K562 (cell line): Measurements from ENCODE around the gene IL15. TPM values are rescaled to one million over a fixed set of nuclear protein-coding genes. Genes with fewer than 3 reads are reported as not detected.
"Not testable (repeated sequence)": the region's sequence is repeated elsewhere in the genome, so short reads cannot be mapped to it uniquely, and the experiment has no call there.

ENCODE experiments used
- ATAC-seq: fragments of 200-7000 bp; cut with Tn5 transposase; 3 replicates; pipeline ENCODE4 v1.9.1; 2020; ENCODE audit warnings: moderate library complexity
- BruUV-seq: library from RNA; stranded (reverse); fragments of 400-500 nt; replicated peaks from 2 replicates; lab custom pipeline; 2021; lab: Mats Ljungman, UMichigan
- CTCF ChIA-PET: fragments of 300-600 bp; formaldehyde crosslinking; extraction: SDS; loops from one replicate; lab custom pipeline; 2021; ENCODE audit warnings: low intra/inter-chr PET ratio; lab: Yijun Ruan, JAX
- POLR2A ChIA-PET: fragments of 300-600, 350-650 bp; sonication (Branson Sonifier 250); formaldehyde crosslinking; extraction: SDS; loops from one replicate; lab custom pipeline; 2021; ENCODE audit warnings: antibody characterized with exemption, inconsistent platforms; lab: Yijun Ruan, JAX
- DNase-seq, 4 experiments: peaks; one replicate each; pipeline versions ENCODE4 v3.0.0 to v3.0.0-alpha.2; 2011 to 2018; ENCODE audit warnings: low spot score in 3 of 4, mixed read lengths in 3 of 4; ENCODE audit errors: extremely low read depth in 1 of 4
- FAIRE-seq: peaks from 2 replicates; lab custom pipeline; 2011; peaks lifted over from hg19 to GRCh38; lab: Jason Lieb, UNC
- H2AFZ ChIP-seq: 2 replicates; pipeline ENCODE4 v1.6.0; 2011; ENCODE audit warnings: low read depth, low read length, control low read depth, inconsistent platforms
- H3K27ac ChIP-seq: fragments of 200-600 bp; 3 replicates; pipeline ENCODE4 v1.8.0; 2011; ENCODE audit warnings: low read depth, mild to moderate bottlenecking, control low read depth, inconsistent platforms, low read length, moderate library complexity, mixed read lengths; ENCODE audit errors: extremely low read depth
- H3K27me3 ChIP-seq, 2 experiments: fragments of 300-600 bp in 1 of 2; 2 replicates in 1 of 2; 3 replicates in 1 of 2; pipeline versions ENCODE4 v1.6.0 to v1.8.0; 2011; ENCODE audit warnings: inconsistent platforms in 2 of 2, low read length in 2 of 2, mild to moderate bottlenecking in 1 of 2, mixed read lengths in 1 of 2, moderate library complexity in 1 of 2; ENCODE audit not compliant: control insufficient read depth in 2 of 2, insufficient read depth in 2 of 2
- H3K36me3 ChIP-seq: fragments of 300-600 bp; 3 replicates; pipeline ENCODE4 v1.8.0; 2011; ENCODE audit warnings: mild to moderate bottlenecking, low read length, inconsistent platforms; ENCODE audit not compliant: control insufficient read depth, insufficient read depth
- H3K4me1 ChIP-seq, 2 experiments: fragments of 200-600 bp in 1 of 2; replicated peaks in 1 of 2; 2 replicates in 1 of 2; 3 replicates in 1 of 2; pipeline versions ENCODE4 v1.5.1 to v1.8.0; 2011; ENCODE audit warnings: inconsistent platforms in 2 of 2, low read length in 2 of 2, mild to moderate bottlenecking in 1 of 2, mixed read lengths in 1 of 2, moderate library complexity in 1 of 2; ENCODE audit not compliant: control insufficient read depth in 2 of 2, insufficient read depth in 2 of 2
- H3K4me2 ChIP-seq: 2 replicates; pipeline ENCODE4 v1.6.1; 2011; ENCODE audit warnings: low read length, control low read depth, inconsistent platforms, mixed read lengths; ENCODE audit not compliant: insufficient read depth
- H3K4me3 ChIP-seq: fragments of 200-600 bp; sonication (generic), shearing (Covaris generic); 2 replicates; pipeline ENCODE4 v1.5.1; 2016; ENCODE audit warnings: control low read depth, inconsistent platforms
- H3K79me2 ChIP-seq: fragments of 200-600 bp; 3 replicates; pipeline ENCODE4 v1.8.0; 2011; ENCODE audit warnings: low read length, inconsistent platforms; ENCODE audit not compliant: control insufficient read depth, insufficient read depth
- H3K9ac ChIP-seq, 2 experiments: 2 replicates each; pipeline versions ENCODE4 v1.6.0 to v1.6.1; 2011; ENCODE audit warnings: low read depth in 2 of 2, low read length in 2 of 2, control low read depth in 1 of 2, inconsistent platforms in 1 of 2, mild to moderate bottlenecking in 1 of 2, mixed read lengths in 1 of 2; ENCODE audit not compliant: insufficient read depth in 1 of 2
- H3K9me1 ChIP-seq: one replicate; pipeline ENCODE4 v1.6.0; 2011; ENCODE audit warnings: inconsistent platforms, mild to moderate bottlenecking, low read length, moderate library complexity; ENCODE audit not compliant: control insufficient read depth, insufficient read depth
- H3K9me3 ChIP-seq: replicated peaks from 2 replicates; pipeline ENCODE4 v1.5.1; 2011; ENCODE audit warnings: low read depth, low read length, inconsistent platforms; ENCODE audit not compliant: control insufficient read depth, insufficient read depth
- H4K20me1 ChIP-seq: replicated peaks from 2 replicates; pipeline ENCODE4 v1.6.1; 2011; ENCODE audit warnings: low read length, inconsistent platforms, mixed read lengths; ENCODE audit not compliant: control insufficient read depth, insufficient read depth
- CHD4 ChIP-seq: fragments of 200-600 bp; sonication (generic); IDR thresholded peaks from 3 replicates; pipeline ENCODE4 v1.6.1; 2012; ENCODE audit warnings: low read depth, mild to moderate bottlenecking, mixed read lengths, low read length, inconsistent platforms; ENCODE audit not compliant: insufficient read depth, insufficient replicate concordance, poor library complexity, severe bottlenecking
- ELF1 ChIP-seq: fragments of 200-800 bp; sonication (Bioruptor generic); IDR thresholded peaks from 2 replicates; pipeline ENCODE4 v1.6.1; 2016; ENCODE audit warnings: missing genetic modification characterization, missing compliant biosample characterization
- ETV5 ChIP-seq: sonication (generic); formaldehyde crosslinking; IDR thresholded peaks from 2 replicates; pipeline ENCODE4 v1.4.0; 2020; ENCODE audit warnings: low read depth, mild to moderate bottlenecking, missing genetic modification reagents
- GATA2 ChIP-seq: sonication (generic); formaldehyde crosslinking; IDR thresholded peaks from 2 replicates; pipeline ENCODE4 v1.4.0; 2020; ENCODE audit warnings: mild to moderate bottlenecking, missing genetic modification reagents
- TCF3 ChIP-seq: sonication (generic); formaldehyde crosslinking; IDR thresholded peaks from 2 replicates; pipeline ENCODE4 v1.4.0; 2020; ENCODE audit warnings: mild to moderate bottlenecking, missing genetic modification reagents
- WHSC1 ChIP-seq: IDR thresholded peaks from one replicate; pipeline ENCODE4 v1.6.1; 2012; ENCODE audit warnings: low read length, control low read depth, inconsistent platforms
- ZEB2 ChIP-seq: fragments of 450-650 bp; IDR thresholded peaks from 2 replicates; pipeline ENCODE4 v1.6.1; 2016
- ZNF134 ChIP-seq: fragments of 250-450 bp; sonication (Bioruptor Pico); conservative IDR thresholded peaks from 2 replicates; pipeline ENCODE4 v1.4.0; 2020
- WGBS: fragments of 100-300 bp; shearing (Covaris generic); methylation state at CpG from one replicate; pipeline ENCODE4 v1.1.6; 2016; ENCODE audit warnings: low coverage, mixed read lengths; ENCODE audit not compliant: insufficient coverage; ENCODE audit errors: missing lambda C conversion rate; 5-methylcytosine and 5-hydroxymethylcytosine counted together
- in situ Hi-C: fragments of 300-500 bp; cut with MboI; formaldehyde crosslinking; loops from 4 replicates; pipeline ENCODE4 v1.15.0; 2018; ENCODE audit warnings: inconsistent platforms, mixed read lengths
- intact Hi-C: fragments of 100-400 bp; cut with micrococcal nuclease; formaldehyde crosslinking; loops from 2 replicates; pipeline ENCODE4 v1.14.2; 2022
- polyA plus RNA-seq, 8 experiments: library from polyadenylated mRNA; depleted of rRNA in 4 of 8; stranded (reverse) in 5 of 8; unstranded in 3 of 8; fragments of >200 nt; fragmentation: Nextera tagmentation in 2 of 8; fragmentation: Illumina TruSeq in 1 of 8; extraction: Ambion mirVana in 2 of 8; extraction: Trizol in 1 of 8; gene quantifications; 2 replicates each; pipeline versions ENCODE4 v1.2.1 to v1.2.3, GENCODE V29; 2011 to 2014; ENCODE audit warnings: inconsistent platforms in 1 of 8, missing spikeins in 1 of 8
- total RNA-seq, 7 experiments: library from RNA; depleted of rRNA in 6 of 7; stranded (reverse); fragments of >200 nt in 6 of 7; fragmentation: Illumina TruSeq in 2 of 7; extraction: Trizol in 2 of 7; gene quantifications; 2 replicates each; pipeline versions ENCODE4 v1.2.1 to v1.2.3, GENCODE V29; 2011 to 2021; ENCODE audit warnings: low replicate concordance in 1 of 7

Gene IL15
- total and polyA plus RNA-seq, 9 of the 15 experiments (the other 6 are each of a cell fraction or from before 2014, with no cell fraction given) = 0.13 to 0.50 (median 0.34) TPM

DNA sequence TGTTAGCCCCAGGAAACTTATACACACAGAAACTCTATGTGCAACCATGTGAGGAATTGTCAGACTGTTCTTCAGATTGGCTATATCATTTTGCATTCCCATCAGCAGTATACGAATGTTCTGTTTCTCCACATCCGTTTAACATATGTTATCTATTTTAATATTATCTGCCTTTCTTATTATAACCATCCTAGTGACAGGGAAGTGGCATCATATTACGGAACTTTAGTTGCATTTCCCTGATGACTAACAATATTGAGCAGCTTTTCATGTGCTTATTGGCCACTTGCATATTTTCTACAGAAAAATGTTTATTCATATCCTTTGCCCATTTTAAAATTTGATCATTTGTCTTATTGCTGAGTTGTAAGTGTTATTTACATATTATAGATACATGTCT lies 36.5 kb upstream of the IL15 start:
- in situ Hi-C loops = no loop called here
- DNase-seq = no peak
- ChIA-PET CTCF (no interaction called here), POLR2A (no interaction called here)
- TF ChIP-seq ELF1 (tag) (no peak), TCF3 (CRISPR knock-in tag) (no peak), WHSC1 (no peak), ZEB2 (no peak), CHD4 (no peak), GATA2 (CRISPR knock-in tag) (no peak), ZNF134 (no peak), ETV5 (no peak)
- no TSS peak for BruUV-seq
- Histone ChIP-seq H3K27me3 (no peaks in the 10 kb centered on the region), H3K4me2 (no peak overlapping the region), H3K79me2 (no peaks in the 10 kb centered on the region), H3K9me3 (no peaks in the 10 kb centered on the region), H3K4me3 (no peak overlapping the region), H3K9me1 (no peaks in the 10 kb centered on the region), H4K20me1 (no peaks in the 10 kb centered on the region), H3K36me3 (no peaks in the 10 kb centered on the region), H2AFZ (no peak overlapping the region), H3K9ac (no peak overlapping the region), H3K27ac (no peak overlapping the region), H3K4me1 (no peaks in the 10 kb centered on the region)
- 4% methylated on average over 3 of the region's 3 CpGs for WGBS
- intact Hi-C loops = no loop called here
- no peak for FAIRE-seq
- no peak for ATAC-seq

GRCh38 chr4:141604683-141605082 lies 31.7 kb upstream of the IL15 start:
- H3K4me2 ChIP-seq, H4K20me1 ChIP-seq, FAIRE-seq, H3K4me1 ChIP-seq, H3K4me3 ChIP-seq, H3K27ac ChIP-seq, H3K79me2 ChIP-seq, BruUV-seq, ATAC-seq, H3K9me3 ChIP-seq, H3K9me1 ChIP-seq, H3K27me3 ChIP-seq, intact Hi-C loops, DNase-seq, in situ Hi-C loops, POLR2A ChIA-PET, CTCF ChIA-PET, H3K9ac ChIP-seq, H2AFZ ChIP-seq, H3K36me3 ChIP-seq: not testable (repeated sequence)
- 0% methylated on average over 7 of the region's 11 CpGs for WGBS
